Activated CD4-positive, alpha-beta T cell treated with anti-CD3 and anti-CD28 coated beads for 4 hours (primary cell): Measurements from ENCODE around the gene WWOX.

Source experiments
- DNase-seq, 2 donors: peaks; one replicate each; pipeline ENCODE4 v3.0.0-alpha.2; 2020

WWOX gene

DNA sequence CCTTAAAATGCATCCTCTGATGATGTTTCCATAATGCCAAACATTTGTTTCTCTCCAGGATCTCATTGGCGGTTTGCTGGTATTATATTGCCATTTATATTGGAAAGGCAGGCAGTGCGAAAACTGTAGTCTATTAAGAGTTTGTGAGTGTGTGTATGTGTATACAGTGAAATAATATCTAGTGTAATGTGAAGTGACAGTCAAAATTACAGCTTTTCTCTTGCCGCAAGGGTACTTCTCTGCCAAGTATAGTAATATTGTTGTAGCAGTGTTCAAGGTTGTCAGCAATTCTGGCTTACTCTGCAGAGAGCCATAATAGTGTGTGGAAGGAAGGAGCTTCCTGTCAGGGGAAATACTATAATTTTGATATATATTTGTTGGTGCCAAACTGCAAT is 178.6 kb downstream of the WWOX start:
- DNase-seq = no peak

DNA sequence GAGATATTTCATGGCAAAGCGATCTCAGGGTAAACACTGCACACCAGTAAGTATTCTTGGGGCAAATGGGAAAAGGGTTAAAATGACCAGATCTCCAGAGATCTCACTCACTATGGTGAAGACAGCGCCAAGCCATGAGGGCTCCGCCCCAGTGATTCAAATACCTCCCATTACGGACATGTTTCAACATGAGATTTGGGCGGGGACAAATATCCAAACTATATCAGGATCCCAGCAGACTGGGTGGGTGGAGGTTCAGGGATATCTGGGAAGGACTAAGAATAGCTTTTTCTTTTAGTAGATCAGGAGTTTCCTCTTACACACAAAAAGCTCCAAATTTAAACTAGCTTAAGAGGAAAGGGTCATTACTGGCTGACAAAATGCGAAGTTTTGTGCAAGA is 181.7 kb downstream of the WWOX start:
- DNase-seq = no peak

DNA sequence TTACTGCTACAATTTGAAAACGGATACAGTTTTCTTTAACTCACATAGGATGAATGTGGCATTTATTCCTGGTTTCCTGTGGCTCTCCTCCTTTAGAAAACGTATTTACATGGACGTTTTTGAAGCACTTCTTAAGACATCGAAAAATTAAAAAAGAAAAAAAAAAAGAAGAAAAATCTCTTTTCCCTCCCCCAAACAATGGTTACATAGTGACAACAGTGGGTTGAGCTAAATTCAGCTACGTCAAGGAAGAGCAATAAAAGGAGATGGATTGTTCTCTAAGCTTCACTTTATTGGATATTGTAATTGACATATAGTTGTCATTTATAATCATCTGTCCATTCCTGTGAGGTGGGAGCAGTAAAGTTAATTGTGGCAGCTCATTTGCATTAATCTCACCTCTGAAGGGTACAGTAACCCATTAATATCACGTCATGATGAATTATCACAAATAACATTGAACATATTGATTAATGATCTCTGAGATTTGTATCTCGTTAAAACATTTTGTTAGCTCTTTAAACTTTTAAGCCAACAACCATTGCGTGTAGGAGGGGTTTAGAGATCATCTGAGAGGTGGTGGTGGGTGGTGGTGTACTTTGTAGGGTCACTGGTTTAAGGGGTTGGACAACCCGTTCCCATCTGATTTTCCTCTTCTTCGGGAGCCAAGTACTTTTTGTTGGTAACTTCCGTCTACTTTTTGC is 184.2 kb downstream of the WWOX start:
- DNase-seq = no peak

DNA sequence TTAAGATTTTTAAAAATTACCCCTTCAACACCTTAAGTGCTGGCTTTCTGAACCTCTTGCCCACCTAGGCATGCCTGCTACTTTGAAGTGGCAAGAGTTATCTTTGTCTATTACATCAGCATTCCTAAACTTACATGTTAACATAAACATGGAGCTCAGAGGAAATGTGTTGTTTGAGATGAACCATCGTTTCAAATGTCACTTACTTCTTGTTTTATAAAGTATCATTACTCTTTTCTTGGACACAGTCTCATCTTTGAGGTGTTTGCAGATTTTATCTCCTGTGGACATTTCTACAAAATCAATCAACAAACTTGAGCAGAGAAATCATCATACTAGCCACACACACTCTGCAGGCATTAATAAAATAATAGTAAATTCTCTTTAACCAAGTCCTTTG is 184.9 kb downstream of the WWOX start:
- DNase-seq = no peak

DNA sequence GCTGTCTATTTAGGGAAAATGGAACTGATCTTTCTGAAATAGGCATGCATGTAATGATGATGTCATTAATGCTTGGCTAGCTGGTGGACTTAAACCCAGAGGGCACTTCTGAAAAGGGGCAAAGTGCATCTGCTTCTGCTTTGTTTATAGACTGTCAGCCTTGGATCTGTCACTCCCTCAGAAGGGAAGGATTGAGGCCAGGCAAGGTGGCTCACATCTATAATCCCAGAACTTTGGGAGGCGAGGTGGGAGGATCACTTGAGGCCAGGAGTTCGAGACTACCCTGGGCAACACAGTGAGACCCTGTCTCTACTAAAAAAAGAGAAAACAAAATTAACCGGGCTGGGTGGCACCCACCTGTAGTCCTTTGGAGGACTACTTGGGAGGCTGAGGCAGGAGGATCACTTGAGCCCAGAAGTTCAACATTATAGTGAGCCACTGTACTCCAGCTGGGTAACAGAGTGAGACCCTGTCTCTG is 185.5 kb downstream of the WWOX start:
- no peak for DNase-seq

DNA sequence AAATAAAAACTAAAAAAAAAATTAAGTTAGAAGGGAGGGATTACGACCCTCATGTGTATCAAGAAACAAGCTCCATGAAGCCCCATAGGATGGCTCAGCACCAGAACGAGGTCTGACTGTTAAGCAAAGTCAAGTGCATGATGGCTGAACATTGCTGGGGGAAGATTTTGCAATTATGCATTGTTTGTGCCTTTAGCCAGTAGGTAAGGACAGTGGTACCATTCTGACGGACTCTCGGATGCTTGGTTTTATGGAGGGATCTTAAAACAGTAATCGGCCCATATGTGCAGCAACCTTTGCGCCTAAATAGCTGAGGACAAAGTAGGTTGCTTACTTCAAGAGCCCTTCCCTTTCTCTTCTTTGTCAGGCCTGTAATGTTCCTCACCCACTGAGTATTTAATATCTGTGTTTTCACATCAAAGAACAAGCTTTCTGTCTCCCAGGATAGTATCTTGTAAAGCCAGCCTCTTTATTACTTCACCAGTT is 186.0 kb downstream of the WWOX start:
- DNase-seq = no peak

GRCh38 chr16:78286065-78286464 is 186.6 kb downstream of the WWOX start:
- DNase-seq = no peak

- DNase-seq = no peak
These were observed 189.4 kb downstream of the WWOX start for GRCh38 chr16:78288888-78289287.

GRCh38 chr16:78289373-78289772 is 189.9 kb downstream of the WWOX start:
- no peak for DNase-seq

- no peak for DNase-seq
These were observed 190.4 kb downstream of the WWOX start for GRCh38 chr16:78289844-78290277.

DNA sequence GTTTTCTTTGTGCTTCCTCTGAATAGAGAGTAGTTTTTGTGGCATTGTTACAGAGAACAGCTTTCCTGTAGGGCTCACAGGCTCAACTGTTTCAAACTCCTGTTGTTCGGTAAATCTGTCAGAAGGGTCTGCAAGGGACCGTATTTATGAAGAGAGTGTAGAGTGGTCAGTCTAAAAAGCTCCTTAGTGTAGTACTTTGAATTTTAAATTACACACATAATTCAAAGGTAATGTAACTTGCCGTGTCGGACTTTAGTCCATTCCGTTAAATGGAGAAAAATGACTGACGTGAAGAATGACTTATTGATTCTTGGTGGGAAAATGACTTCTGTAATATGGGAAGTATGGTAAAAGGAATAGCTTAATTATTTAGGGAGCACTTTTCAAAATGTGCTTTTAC is 190.9 kb downstream of the WWOX start:
- no peak for DNase-seq

GRCh38 chr16:78290872-78291591 is 191.6 kb downstream of the WWOX start:
- no peak for DNase-seq

- DNase-seq = no peak
These were observed 192.2 kb downstream of the WWOX start for GRCh38 chr16:78291604-78292003.

DNA sequence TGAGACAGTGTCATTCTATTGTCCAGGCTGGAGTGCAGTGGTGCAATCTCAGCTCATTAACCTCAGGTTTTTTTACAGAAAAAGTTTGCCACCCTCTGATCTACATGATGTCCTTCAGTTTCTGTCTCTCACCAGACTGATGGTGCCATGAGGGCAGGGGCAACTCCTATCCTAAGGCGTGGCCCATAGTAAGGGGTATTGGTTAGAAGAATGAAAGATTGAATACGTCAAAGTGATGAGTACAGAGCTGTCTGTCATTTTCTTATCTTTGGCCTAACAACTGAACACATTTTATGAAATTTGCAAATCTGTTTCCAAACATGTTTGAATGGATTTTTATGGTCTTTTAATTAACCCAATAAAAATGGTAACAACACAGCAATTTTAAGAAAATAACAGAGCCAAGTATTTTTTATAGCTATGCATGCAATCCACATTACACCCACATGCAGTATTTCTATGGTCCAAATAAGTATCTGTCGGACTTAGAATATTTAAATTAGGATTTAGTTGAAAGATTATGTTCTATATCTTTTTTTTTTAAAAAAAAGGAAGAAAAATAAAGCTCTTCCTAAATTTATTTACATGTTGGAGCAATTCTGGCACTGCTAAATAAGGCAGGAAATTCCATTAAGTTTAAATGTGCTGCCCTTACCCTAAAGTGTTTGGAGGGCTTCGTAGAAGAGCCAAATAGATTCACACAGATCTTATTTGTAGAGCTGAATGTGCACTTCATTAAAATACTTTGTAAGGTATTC is 192.8 kb downstream of the WWOX start:
- DNase-seq = no peak

DNA sequence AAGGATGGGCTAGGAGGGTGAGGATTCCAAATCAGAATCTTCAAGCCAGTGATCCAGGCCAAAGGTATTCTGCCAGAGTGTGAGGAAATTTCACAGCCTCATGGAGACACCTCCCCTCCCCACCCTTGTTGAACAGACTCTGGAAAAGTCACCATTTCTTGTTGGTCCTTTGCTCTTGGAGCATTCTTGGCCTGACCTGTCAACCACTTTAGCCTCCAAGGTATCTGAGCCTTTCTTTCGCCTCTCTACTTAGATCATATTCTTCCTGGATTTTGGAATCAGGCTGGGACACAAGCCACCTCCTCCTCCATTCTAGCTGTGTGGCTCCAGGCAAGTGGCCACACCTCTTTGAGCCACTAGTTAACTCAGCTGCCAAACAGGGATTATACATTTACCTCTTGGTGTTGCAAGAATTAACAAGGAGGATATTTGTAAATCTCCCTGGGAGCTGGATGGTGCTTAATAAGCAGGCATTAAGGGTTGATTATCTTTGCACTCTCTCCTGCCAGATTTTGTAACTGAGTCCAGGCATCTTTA is 193.5 kb downstream of the WWOX start:
- DNase-seq = no peak

- no peak for DNase-seq
These were observed 195.2 kb downstream of the WWOX start for GRCh38 chr16:78294538-78295225.

- DNase-seq = no peak
These were observed 197.7 kb downstream of the WWOX start for GRCh38 chr16:78297066-78297666.

GRCh38 chr16:78298986-78299385 is 199.5 kb downstream of the WWOX start:
- no peak for DNase-seq

DNA sequence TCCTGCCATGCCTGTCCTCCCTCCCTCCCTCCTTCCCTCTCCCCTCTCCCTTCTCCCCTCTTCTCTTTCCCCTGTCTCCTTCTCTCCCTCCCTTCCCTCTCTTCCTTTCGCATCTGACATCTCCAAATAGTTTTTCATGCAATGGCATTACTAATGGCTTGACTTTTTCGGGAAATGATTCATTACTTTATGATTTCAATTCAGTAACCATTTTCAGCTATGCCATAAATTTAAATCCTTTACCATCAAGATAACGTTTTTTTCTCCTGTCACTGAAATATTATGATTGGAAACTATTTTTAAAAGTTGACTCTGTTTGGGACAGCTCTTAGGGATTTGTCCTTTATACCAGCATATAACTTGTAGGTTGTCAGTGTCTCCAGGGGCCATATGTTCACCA is 201.0 kb downstream of the WWOX start:
- DNase-seq = no peak

GRCh38 chr16:78303946-78304345 is 204.5 kb downstream of the WWOX start:
- no peak for DNase-seq

- DNase-seq = no peak
These were observed 206.9 kb downstream of the WWOX start for GRCh38 chr16:78306361-78306760.

DNA sequence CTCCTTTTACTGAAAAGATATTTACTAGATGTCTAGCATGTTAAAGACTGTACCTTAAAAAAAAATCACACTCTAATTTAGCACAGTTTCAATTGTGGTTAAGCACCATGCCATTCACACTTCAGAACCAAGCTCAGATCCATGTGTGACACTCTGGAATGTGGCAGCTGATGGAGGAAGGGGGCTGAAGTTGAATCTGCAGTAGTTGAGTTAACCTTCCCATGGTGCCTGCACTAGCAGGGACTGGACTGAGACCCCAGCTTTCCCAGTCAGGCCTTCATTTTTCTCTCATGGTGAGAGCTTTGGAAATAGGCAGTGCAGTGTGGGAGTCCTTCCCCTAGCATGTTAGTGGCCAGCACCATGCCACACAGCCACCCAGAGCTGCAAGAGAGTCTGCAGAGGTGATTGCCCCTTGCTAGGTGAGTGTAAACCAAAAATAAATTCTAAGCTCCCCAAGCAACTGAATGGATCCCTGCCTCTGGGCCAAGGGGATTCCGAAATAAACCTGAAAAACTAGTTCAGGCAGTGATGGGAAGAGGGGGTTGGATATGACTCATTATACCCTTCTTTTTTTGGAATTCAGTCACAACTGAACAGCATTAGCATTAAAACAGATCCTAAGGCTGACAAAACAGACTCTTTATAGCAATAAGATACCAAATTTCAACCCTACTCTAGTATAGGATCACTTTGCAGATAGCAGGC is 208.5 kb downstream of the WWOX start:
- no peak for DNase-seq
